ENCODE results near the gene CAPN7. TPM values are rescaled to one million over a fixed set of nuclear protein-coding genes. Genes with fewer than 3 reads are reported as not detected.
"Not testable (repeated sequence)": the region's sequence is repeated elsewhere in the genome, so short reads cannot be mapped to it uniquely, and the experiment has no call there.

CAPN7 gene
- total RNA-seq, 2 experiments from 2014 or later: 22.2 to 27.5 TPM

GRCh38 chr3:15181963-15182362 lies 24.1 kb upstream of the CAPN7 start:
- no peak for TF ChIP-seq CTCF (IDR thresholded peaks at IDR 0.05)

GRCh38 chr3:15183011-15183410 lies 23.0 kb upstream of the CAPN7 start:
- POLR2A ChIA-PET: no interaction called here
- TF ChIP-seq CTCF (IDR thresholded peaks at IDR 0.05): no peak
- DNase-seq: no peak

More at GRCh38 chr3:15181963-15182362, 24.1 kb upstream of the CAPN7 start:
- CTCF ChIA-PET: interaction anchor here (2.6 kb wide), 1 partner anchor 86 kb away, joined by 7 read pairs; no protein-coding TSS in a partner anchor
- Mint-ChIP-seq H3K4me3 (no peak overlapping the region), H3K27me3 (peaks cover 6% of the 10 kb centered on the region), H3K4me1 (ENCODE audit: low read depth) (peaks cover 11% of the 10 kb centered on the region), H3K9me3 (no peaks in the 10 kb centered on the region), H3K36me3 (ENCODE audit: low read depth) (no peaks in the 10 kb centered on the region), H3K27ac (no peak overlapping the region)
- ATAC-seq (no peak), DNase-seq (no peak)
- POLR2A ChIA-PET: no interaction called here
- intact Hi-C loops (cut with micrococcal nuclease): no loop called here

GRCh38 chr3:15185404-15185803 lies 20.6 kb upstream of the CAPN7 start:
- Mint-ChIP-seq H3K4me1 (ENCODE audit: low read depth) (peaks cover 1% of the 10 kb centered on the region), H3K36me3 (ENCODE audit: low read depth) (no peaks in the 10 kb centered on the region), H3K27me3 (no peaks in the 10 kb centered on the region), H3K9me3 (no peaks in the 10 kb centered on the region), H3K27ac (no peak overlapping the region), H3K4me3 (no peak overlapping the region)
- ATAC-seq (no peak), DNase-seq (no peak)
- POLR2A ChIA-PET: no interaction called here
- intact Hi-C loops (cut with micrococcal nuclease): no loop called here
- CTCF ChIA-PET: interaction anchor here (0.8 to 1.2 kb wide), 3 partner anchors 25 to 81 kb away, joined by 3 to 4 read pairs (median 3); no protein-coding TSS in a partner anchor
- no peak for TF ChIP-seq CTCF (IDR thresholded peaks at IDR 0.05)

More at GRCh38 chr3:15183011-15183410, 23.0 kb upstream of the CAPN7 start:
- Mint-ChIP-seq H3K36me3 (ENCODE audit: low read depth) (no peaks in the 10 kb centered on the region), H3K27ac (no peak overlapping the region), H3K4me1 (ENCODE audit: low read depth) (peaks cover 11% of the 10 kb centered on the region), H3K4me3 (no peak overlapping the region), H3K9me3 (no peaks in the 10 kb centered on the region), H3K27me3 (peaks cover 5% of the 10 kb centered on the region)
- intact Hi-C loops (cut with micrococcal nuclease): no loop called here
- ATAC-seq: no peak
- CTCF ChIA-PET: no interaction called here

GRCh38 chr3:15186101-15186476 lies 20.0 kb upstream of the CAPN7 start:
- no peaks in the 10 kb centered on the region for H3K9me3 Mint-ChIP-seq
- ChIA-PET POLR2A (no interaction called here), CTCF (interaction anchor here (0.6 kb wide), 1 partner anchor 43 kb away, joined by 4 read pairs; no protein-coding TSS in a partner anchor)
- intact Hi-C loops (cut with micrococcal nuclease): no loop called here
- DNase-seq: no peak
- ATAC-seq: no peak
- H3K36me3 Mint-ChIP-seq (ENCODE audit: low read depth): no peaks in the 10 kb centered on the region
- H3K4me3 Mint-ChIP-seq: no peak overlapping the region
- no peak overlapping the region for H3K27ac Mint-ChIP-seq
- no peak for TF ChIP-seq CTCF (IDR thresholded peaks at IDR 0.05)
- H3K4me1 Mint-ChIP-seq (ENCODE audit: low read depth): no peaks in the 10 kb centered on the region
- no peaks in the 10 kb centered on the region for H3K27me3 Mint-ChIP-seq

GRCh38 chr3:15186477-15187164 lies 19.4 kb upstream of the CAPN7 start:
- H3K4me1 Mint-ChIP-seq (ENCODE audit: low read depth); DNase-seq; intact Hi-C loops (cut with micrococcal nuclease); POLR2A ChIA-PET; H3K27me3 Mint-ChIP-seq; H3K36me3 Mint-ChIP-seq (ENCODE audit: low read depth); CTCF ChIA-PET; H3K27ac Mint-ChIP-seq; H3K4me3 Mint-ChIP-seq; H3K9me3 Mint-ChIP-seq; ATAC-seq: not testable (repeated sequence)

Measured in activated CD8-positive, alpha-beta T cell treated with anti-CD3 and anti-CD28 coated beads for 36 hours (primary cell).